ENCODE data around the gene CAMTA1.
A peak's percentile ranks its signal among the peaks of the same experiment; 100 is the strongest.

The CAMTA1 gene

DNA sequence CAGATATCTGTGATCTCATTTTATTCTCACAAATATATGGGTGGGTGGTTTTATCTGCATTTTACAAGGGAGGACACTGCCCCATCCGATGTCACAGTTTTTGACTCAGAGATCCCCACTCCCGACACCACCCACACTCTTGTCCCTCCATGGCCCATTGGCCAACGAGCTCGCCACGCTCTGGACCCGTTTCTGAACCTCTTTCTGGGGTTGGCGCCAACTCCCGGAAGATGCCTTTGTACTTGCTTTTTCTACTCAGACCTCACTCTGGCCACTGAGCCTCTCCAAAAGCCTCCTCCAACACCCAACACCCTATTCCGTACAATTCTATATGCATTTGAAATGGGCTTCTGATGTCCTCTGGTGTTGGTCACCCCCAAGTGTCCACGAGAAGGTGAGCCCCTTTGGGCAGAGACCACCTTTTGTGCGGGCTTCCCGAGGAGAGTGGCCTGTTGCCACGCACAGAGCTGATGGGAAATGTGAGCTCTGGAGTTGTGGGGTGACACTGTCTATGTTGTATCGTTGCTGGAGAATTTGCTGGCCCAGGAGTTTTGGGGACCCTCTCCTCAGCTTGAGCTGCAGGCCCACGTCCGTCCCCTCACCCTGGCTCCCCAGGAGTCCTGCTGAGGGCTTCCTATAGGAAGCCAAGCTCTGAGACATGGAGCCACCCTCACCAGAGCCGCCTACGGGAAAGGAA is 618.9 kb downstream of the CAMTA1 start:
- DNase-seq = peak; percentile 54

DNA sequence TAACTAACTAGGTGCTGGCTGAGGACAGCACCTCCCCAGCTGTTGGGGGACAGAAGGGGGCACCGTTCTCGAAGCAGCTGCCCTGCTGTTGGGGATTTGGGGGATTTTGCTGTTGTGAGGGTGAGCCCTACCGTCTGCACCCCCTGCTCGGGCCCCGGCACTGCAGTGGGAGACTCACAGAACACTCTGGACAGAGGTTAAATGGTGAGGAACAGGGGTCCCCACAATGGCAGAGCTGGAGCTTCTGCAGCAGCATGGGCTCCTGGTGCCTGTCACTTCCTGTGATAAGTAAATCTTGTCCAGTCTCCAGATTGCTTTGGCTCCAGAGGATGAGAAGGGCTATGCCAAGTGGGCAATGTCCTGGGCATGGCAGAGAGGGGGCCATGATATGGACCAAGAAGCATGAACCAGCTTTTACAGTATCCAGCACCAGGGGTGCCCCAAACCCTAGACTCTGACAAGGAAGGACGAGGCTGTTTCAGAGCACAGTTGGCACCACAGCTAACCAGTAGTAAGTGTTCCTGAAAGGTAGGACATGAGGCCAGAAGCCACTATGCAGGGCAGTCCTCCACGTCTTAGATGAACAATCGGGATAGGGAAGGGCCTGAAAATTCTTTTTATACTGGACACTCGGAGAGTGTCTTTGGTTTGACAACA is 620.7 kb downstream of the CAMTA1 start:
- DNase-seq = peak; percentile 30

DNA sequence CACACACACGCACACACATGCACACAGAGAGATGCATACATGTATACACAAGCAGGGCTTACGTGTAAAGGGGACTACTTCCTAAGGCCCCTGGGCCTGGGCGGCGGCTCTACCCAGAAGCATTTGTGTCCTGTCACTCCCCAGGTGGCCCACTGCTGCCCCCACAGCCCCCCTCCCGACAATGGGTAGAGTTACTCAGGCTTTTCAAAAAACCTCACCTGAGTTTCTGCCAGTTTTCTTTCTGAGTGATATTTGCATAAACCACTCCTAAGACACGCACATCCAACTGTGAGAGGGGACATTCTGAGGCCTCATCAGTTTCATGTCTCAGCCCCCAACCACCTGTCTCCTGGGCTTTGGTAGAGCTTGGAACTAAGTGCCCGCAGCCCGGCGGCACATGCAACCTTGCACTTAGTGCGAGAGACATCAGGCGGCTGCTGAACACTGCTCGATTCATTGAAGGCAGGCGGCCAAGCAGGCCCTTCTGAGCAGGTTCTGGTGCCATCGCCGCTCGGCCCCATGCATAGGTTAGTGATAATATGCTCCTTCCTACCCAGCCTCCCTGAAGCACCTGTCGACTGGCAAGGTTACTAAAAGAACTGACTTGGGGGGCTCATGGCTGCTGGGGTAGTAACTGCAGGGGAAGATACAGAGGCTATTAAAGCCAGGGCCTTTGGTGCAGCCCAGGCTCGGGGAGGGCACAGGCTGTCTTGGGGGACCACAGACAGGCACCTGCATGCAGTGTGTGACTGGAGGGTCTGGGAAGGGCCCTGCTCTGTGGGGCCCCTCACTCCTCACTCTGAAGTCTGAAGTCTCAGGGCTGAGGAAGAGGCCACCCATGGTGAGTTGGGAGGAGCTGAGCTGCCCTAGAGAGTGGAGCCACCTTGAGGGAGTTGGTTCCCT is 621.6 kb downstream of the CAMTA1 start:
- peak; percentile 50 for DNase-seq

DNA sequence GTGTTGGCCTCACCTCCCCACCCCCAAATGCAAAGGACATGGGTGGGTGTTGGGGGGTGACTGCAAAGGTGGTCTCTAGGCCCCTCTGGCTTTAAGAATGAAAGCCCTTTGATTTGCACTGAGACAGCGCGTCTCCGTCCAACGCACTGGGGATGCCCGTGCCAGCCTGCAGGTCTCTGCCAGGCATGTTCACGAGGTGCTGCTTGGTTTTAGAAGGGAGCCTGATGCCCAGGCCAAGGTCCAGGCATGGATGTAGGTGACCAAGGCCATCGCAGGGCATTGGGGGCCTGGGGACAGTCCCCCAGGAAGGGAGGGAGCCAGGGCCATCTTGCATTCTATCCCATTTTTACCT is 622.3 kb downstream of the CAMTA1 start:
- DNase-seq = peak; percentile 45

DNA sequence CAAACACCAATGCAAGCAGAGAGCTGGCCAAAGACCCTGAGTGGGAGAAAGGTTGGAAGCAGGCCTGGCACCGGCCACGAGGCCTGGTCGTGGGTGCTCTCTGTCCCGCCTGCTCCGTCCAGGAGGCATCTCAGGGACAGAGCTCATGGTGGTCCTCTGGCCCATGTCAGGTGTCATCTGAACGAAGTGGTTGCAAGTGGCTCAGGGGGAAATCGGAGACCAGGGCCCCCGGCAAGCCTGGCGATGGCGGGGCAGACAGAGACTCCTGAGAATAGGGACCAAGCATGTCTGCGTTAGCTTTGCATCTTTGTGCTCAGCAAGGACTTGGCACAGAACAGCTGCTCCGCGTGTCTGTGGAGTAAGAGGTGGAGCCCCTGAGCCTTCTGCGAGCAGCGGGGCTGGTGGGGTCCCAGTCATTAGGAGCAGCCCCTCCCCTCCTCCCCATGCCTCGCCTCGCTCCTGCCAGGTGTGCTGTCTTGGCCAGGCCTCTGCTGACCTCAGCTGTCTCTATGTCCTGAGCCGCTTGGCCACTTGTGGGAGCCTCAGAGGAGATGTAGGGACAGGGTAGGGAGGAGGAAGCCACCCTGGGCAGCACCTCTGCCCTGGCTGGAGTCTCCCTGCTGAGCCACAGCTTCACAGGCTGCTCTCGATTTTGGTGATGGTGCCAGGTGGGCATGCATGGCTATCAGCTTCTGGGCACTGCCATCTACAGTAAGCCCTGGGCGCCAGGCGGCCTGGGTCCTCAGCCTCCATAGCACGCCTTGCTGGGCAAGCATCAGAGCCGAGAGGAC is 622.9 kb downstream of the CAMTA1 start:
- peak; percentile 46 for DNase-seq

DNA sequence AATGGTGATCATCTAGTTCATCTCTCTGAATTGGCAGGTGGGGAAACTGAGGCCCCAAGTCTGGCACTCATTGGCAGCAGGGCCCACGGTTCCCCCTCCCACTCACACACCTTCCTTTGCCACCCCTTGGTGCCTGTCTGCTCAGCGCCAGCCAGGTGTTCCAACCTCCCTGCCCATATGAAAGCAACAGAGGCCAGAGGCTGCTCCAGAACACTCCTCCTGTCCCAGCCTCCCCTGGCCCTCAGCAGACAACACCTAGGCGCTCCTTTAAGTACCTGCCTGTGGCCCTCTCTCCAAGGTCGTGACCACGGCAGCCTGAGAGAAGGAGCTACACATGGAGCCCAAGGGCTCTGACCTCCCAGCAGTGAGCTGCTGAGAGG is 623.5 kb downstream of the CAMTA1 start:
- peak; percentile 29 for DNase-seq

DNA sequence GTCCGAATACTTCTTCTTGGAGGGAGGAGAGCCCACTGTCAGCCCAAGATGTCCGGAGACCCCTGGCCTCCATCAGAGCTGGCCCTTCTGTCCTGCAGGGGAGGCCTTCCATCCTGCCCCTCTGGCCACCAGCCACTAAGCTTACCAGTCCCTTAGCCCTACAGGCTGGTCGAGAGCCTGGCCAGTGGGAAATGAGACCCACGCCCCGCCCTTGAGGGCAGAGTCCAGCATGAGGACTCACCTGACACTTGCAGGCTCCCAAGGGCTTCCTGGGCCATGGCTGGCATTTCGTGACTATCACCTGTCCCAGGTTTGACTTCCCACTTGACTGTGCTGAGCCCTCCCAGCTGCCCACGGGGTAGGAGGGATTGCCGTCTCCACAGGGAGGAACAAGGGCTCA is 624.0 kb downstream of the CAMTA1 start:
- DNase-seq = peak; percentile 32

DNA sequence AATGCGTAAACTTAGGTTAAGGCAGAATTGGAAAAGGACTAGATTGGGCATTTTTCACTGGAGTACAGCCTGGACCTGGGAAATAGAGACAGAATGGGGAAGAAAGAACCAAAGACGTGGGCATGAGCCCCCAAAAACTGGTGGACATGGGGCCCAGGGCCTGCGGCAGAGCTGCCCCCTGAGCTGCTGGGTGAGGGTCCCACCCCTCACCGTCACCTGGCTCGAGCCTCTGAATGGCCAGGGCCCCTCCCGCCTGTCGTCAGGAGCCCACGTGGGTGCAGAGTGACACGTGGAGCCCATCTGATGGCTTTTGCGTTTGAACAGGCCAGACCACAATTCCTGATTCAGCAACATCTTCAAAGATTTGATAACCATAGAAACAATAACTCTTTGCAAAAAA is 624.9 kb downstream of the CAMTA1 start:
- DNase-seq = peak; percentile 25

DNA sequence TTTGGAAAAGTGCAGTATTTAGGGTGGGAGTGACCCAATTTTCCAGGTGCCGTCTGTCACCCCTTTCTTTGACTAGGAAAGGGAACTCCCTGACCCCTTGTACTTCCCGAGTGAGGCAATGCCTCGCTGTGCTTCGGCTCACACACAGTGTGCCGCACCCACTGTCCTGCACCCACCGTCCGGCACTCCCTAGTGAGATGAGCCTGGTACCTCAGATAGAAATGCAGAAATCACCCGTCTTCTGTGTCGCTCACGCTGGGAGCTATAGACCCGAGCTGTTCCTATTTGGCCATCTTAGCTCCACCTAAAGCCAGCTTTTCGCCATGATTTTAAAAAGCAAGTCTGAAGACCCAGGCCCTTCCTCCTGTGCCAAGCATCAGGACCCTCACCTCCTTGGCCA is 632.4 kb downstream of the CAMTA1 start:
- DNase-seq = peak; percentile 12

DNA sequence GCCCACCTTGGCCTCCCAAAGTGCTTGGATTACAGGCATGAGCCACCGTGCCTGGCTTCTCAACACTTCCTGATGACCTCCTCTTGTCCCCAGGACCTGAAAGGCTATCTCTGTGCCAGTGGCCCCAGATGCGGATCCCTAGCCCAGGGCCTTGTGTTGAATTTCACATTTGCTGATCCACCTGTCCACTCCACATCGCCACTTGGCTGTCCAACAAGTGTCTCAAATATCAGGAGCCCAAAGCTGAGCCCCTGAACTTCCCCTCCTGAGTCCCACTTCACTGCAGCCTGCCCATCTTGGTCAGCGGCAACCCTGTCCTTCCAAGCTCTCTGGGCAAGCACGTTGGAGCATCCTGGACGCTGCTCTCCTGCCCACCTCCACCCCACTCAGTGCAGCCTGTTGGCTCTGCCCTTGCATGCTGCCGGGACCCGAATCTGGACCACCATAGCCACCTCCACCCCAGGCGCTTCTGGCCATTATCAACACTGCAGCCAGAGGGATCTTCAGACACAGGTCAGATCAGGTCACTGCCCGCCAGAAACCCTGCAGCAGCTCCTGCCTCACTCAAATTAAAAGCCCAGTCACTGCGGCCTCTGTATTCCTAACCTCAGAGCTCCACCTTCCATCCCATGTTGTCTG is 633.3 kb downstream of the CAMTA1 start:
- peak; percentile 26 for DNase-seq

DNA sequence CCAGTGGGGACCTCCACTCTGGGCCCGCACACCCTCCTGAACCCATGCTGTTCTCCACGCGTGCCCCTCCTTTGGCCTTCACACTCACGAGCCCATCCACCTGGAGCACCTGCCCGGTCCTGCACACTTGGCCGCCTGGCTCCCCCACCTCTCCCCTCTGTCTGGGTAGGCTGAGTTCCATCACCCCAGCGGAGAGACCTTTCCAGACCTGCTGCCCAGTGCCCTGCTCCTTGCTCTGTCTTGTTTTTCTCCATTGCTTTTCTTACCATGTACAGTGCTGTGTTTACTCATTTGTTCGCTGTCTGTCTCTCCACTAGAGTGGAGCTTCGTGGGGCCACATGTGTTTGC is 634.8 kb downstream of the CAMTA1 start:
- DNase-seq = peak; percentile 25

DNA sequence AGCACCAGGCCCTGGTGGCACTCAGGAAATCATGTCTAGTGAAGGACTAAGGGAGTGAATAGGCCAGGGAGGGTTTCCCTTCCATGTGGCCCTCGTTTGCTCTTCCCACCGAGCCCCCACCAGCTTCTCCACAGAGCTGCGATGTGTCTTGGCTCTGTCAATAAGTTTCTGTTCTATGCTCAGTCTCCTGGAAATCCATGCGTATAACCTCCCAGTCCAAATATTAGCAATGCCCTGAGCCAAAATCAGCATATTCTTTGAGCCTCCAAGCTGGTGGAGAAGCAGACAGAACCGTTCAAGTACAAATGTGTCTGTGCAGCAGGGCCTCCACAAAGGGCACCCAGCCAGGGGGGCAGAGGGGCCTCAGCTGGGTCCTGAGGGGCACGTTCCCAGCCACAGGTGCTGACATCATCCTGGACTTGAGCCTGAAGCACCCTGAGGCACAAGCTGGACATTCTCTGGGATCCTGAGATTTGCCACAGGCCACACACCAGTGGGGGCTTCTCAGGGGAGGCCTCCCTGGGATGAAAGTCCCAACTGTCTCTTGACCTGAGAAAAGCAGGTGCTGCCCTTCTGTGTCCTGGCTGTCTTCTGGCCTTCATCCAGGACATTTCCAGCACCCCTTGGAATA is 635.3 kb downstream of the CAMTA1 start:
- DNase-seq = peak; percentile 46

DNA sequence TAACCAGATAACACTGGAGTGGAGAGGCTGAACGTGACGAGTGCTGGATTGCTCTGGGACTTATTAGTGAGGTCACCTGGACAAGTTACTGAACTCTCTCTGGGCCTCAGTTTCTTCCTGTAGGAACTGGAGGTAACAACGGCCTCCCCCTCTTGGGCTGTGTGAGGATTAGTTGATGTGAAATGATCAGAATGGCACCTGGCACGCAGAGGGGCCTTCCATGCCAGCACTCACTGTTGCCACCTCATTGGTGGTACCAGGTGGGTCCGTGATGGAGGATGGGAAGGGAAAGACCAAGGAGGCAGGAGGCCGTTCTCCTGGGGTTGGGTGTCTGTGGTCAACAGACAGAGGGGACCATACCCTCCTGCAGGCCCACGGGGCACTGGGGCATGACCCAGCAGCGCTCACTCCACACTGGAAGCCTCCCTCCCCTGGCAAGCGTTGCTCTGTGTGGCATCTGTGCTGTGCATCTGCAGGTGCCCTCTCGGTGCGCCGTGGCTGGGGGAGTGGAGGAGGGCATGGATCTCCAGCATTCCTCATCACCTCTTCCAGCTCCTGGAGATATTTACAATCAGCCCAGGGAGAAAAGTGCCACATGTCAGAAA is 636.3 kb downstream of the CAMTA1 start:
- DNase-seq = peak; percentile 32

DNA sequence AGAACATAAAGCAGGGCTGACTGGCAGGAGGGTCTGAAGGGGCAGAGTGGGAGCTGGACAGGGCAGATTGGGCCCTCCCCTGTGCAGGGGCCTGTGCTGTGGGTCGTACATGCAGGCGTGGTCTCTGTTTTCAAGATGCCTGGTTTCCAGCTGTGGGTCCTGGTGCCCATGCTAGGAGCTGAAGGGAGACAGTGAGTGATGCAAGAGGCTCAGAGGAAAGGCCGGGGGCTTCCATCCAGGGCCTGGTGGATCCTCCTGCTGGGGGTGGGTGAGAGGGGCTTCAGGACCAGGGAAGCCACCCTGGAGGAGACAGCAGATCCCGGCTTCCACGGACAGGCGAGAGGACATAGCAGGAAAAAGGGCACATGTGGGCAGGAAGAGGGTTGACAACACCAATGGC is 636.8 kb downstream of the CAMTA1 start:
- peak; percentile 43 for DNase-seq

DNA sequence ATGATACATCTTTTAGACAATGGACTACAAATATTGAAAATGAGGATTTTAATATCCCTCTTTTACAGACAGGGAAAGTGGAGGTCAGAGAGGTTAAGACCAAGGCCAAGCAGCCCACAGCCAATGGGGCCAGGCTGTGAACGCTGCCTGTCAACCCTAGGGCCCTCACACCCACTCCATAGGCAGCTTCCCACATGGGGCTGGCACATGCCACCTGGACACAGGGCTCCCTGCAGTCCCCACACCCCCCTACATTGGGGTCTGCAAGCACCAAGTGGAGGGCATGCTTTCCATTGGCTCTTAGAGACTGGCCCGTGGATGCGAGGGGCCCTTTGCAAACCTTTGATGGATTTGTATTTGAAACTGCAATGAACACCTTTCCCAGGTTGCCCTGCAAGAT is 637.3 kb downstream of the CAMTA1 start:
- DNase-seq = peak; percentile 30

DNA sequence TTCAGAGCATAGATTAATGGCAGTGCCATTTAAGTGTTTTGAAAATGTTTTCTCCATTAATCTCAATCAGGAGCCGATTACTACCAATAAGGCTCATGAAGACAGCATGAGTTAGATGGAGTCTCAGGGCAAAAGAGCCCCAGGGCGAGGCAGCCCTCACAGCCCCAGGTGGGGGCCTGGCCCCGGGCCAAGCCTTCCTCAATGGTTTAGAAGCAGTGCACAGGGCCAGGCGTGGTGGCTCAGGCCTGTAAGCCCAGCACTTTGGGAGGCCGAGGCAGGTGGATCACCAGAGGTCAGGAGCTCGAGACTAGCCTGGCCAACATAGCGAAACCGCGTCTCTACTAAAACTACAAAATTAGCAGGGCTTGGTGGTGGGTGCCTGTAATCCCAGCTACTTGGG is 637.7 kb downstream of the CAMTA1 start:
- no peak for DNase-seq

DNA sequence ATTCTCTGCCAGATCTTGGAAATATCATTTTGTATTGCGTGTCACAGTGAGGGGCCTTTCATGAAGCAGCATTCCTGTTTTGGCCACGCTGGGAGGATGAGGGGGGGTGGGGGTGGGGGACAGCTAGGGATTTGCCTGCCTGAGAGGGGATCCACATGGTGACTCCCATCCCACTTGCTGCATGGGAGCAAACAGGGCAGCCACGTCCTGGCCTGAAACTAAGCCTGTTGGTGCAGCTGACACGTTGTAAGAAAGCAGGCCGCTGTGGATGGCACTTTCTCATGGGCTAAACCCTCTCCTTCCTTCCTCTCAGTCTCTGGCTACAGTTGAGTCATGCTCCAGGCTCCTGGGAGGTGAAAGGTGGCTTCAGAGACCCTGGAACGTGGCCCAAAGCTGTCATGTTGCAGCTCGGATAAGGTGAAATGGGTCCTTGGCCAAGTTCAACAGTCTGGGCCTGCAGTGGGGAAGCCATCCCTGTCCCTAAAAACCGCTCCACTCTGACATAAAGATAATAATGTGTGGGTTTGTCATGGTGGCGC is 639.2 kb downstream of the CAMTA1 start:
- DNase-seq = no peak

DNA sequence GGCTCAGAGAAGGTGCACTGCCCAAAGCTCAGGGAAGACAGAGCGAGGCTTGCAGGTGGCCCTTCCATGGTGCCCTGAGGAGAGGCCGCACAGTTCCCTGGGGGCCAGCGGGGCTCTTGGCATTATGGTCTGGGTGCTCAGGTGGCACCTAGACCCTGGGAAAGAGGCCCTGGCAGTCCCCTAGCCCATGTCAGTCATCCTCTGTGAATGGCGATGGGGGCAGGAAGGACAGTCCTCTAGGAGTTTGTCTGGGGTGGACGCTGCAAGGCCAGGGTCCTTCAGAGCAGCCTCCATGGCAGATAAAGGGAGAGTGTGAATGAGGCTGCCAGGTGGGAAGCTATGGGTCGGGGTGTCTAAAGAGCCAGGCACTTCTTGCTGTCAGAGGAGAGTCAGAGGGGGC is 640.0 kb downstream of the CAMTA1 start:
- no peak for DNase-seq

DNA sequence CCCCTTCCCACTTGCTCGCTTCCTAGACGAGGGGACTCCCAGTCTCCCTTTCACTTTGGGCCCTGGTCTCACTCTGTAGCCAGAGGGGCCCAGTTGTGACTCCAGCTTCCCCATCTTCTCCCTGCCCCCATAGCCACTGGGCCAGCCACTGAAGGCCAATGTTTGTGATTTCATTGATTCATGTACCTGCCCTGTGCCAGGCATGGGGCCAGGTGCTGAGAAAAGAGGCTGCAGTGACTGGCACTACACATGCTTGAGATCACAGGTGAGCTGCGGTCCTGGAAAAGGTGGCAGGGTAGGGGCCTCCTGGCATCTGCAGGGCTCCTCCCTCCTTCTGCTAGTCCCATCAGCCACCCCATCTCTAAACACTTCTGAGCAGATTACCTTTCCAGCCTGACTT is 640.5 kb downstream of the CAMTA1 start:
- no peak for DNase-seq

DNA sequence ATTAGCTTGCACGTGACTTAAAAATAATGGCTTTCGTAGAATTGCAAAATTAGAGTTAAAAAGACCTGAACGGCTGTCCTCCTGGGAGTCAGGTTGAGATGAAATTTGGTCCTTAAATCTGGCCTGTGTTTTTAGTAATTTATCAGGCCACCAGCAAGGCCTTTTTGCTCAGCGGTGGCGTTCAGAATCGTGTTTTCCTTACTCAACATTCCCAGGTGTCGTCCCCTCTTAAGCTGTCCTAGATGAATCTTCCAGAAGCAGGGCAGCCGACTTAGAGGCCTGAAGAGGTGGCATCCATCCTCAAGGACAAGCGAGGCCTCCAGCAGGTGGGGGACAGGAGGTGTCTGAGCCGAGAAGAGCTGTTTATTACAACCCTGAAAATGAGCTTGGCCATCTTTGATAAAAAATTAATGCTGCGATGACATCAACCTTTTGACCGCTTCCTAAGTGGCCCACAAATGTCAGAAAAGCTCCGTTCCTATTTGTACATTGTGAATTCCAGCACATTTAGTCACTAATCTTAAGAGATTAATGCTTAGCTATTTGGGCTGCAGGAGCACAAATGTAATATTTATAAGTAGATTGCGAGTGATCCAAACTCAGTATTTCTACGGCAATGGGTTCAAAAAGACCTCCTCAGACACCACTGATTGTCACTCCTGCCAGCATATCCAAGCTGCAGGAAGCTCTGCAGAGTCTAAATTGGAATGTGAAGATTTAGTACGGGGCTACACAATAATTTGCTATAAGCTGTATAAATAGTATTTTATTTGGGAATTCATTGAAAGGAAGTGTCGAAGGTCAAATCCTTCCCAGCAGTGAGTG is 641.7 kb downstream of the CAMTA1 start:
- DNase-seq = no peak
